Left lung (tissue), 10 donors: Measurements from ENCODE around the gene MCU. TPM values are rescaled to one million over a fixed set of nuclear protein-coding genes. Genes with fewer than 3 reads are reported as not detected.
A peak's percentile ranks its signal among the peaks of the same experiment; 100 is the strongest.

Experiments
- ATAC-seq: fragments of 200-7000 bp; cut with Tn5 transposase; one replicate; pipeline ENCODE4 v1.9.1; 2020; ENCODE audit warnings: moderate library complexity
- DNase-seq, 4 donors: peaks; one replicate each; pipeline ENCODE4 v3.0.0-alpha.2; 2013 to 2020
- H3K27ac ChIP-seq, 2 donors: fragments of 200-600 bp; sonication (generic) in 1 of 2; one replicate each; pipeline versions ENCODE4 v1.5.0 to v1.8.0; 2020 to 2021
- H3K27me3 ChIP-seq, 2 donors: fragments of 200-600 bp; sonication (generic) in 1 of 2; one replicate each; pipeline versions ENCODE4 v1.5.0 to v1.8.0; 2020 to 2021
- H3K36me3 ChIP-seq, 2 donors: fragments of 200-600 bp; sonication (generic) in 1 of 2; one replicate each; pipeline versions ENCODE4 v1.5.0 to v1.8.0; 2020 to 2021
- H3K4me1 ChIP-seq, 2 donors: fragments of 200-600 bp; one replicate each; pipeline ENCODE4 v1.8.0; 2021
- H3K4me3 ChIP-seq, 2 donors: fragments of 200-600 bp; sonication (generic) in 1 of 2; one replicate each; pipeline versions ENCODE4 v1.5.0 to v1.8.0; 2020 to 2021; ENCODE audit warnings: mild to moderate bottlenecking in 1 of 2
- H3K9me3 ChIP-seq, 2 donors: fragments of 200-600 bp; sonication (generic) in 1 of 2; one replicate each; pipeline versions ENCODE4 v1.5.0 to v1.8.0; 2020 to 2021
- intact Hi-C, 2 donors: fragments of 100-400 bp; cut with DNase I; formaldehyde crosslinking; loops; one replicate each; pipeline versions ENCODE4 v1.11.2 to v1.14.2; 2022
- polyA plus RNA-seq, 6 donors: library from polyadenylated mRNA; unstranded; fragments of 120-200 nt; gene quantifications; one replicate each; pipeline ENCODE4 v1.2.1, GENCODE V29; 2013; ENCODE audit not compliant: insufficient read length in 6 of 6
- total RNA-seq, 2 donors: library from RNA; stranded (reverse); fragmentation: NEBNext Ultra II Directional; extraction: Animal tissue kit (Norgen Biotek cat#: 25700); gene quantifications; one replicate each; pipeline ENCODE4 v1.2.1, GENCODE V29; 2021
- TF ChIP-seq, protein P1 (sequence below), 2 donors: fragments of 200-600 bp; sonication (generic) in 1 of 2; IDR thresholded peaks; one replicate each; pipeline versions ENCODE4 v1.5.0 to v1.8.0; 2021; ENCODE audit warnings: antibody characterized with exemption in 2 of 2
- donor health status: DM: no; HTN: yes; CAD: no.
- donor health status: DM: no; HTN: no; CAD: no.

Gene MCU
- total and polyA plus RNA-seq, 8 donors: 29.4 to 48.8 (median 38.6) TPM

DNA sequence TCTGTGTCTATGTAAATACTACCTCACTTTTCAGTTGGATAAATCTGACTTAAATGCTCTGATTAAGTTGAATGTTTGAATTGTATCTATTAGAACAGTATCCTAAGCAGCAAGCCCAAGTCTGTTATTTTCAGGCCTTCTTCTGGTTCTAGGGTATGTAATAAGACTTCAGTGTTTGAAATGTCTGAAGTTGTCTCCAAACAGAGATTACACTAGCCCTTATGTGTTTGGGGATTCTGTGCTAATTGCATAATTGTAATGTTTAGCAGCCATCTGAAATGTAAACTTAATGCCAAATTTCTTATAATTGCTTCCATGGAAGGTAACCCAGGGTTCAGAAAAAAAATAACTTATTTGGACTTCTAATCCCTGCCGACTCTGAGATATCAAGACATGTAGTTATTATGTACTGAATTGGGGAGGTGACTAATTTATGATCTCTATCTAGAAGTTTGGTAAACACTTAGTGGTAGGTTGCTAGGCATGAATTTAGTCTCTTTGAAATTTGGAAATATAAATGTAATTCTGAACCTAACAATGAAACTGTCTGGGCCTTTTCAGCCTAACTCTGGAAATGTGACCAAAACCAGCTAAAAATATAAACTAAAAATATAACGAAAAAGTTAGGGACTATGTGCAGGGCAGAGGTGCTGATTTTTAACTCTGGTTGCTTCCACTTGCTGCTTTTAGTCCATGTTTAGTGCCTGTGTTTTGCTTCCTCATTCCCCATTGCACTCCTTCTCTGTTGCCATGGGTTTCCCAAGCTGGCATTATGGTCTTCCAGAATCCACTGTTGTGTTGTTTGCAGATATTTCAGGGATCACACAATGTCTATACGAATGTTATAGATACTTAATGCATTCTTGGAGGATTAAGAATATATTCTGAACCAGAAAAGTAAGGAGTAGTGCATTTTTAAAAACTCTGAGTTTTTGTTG, 54.8 kb downstream of the MCU start:
- intact Hi-C loops: no loop called here
- TF ChIP-seq, protein P1, sequence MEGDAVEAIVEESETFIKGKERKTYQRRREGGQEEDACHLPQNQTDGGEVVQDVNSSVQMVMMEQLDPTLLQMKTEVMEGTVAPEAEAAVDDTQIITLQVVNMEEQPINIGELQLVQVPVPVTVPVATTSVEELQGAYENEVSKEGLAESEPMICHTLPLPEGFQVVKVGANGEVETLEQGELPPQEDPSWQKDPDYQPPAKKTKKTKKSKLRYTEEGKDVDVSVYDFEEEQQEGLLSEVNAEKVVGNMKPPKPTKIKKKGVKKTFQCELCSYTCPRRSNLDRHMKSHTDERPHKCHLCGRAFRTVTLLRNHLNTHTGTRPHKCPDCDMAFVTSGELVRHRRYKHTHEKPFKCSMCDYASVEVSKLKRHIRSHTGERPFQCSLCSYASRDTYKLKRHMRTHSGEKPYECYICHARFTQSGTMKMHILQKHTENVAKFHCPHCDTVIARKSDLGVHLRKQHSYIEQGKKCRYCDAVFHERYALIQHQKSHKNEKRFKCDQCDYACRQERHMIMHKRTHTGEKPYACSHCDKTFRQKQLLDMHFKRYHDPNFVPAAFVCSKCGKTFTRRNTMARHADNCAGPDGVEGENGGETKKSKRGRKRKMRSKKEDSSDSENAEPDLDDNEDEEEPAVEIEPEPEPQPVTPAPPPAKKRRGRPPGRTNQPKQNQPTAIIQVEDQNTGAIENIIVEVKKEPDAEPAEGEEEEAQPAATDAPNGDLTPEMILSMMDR (IDR thresholded peaks at IDR 0.05): no peak
- H3K4me1 ChIP-seq: peaks cover 0 to 11% of the 10 kb centered on the region in 2 donors
- no peaks in the 10 kb centered on the region for H3K9me3 ChIP-seq
- DNase-seq: no peak
- no peaks in the 10 kb centered on the region for H3K27me3 ChIP-seq
- H3K4me3 ChIP-seq: no peak overlapping the region
- no peaks in the 10 kb centered on the region for H3K36me3 ChIP-seq
- peak; percentile 77 for ATAC-seq
- peak overlapping the region in 1 of 2 donors; percentile 4 for H3K27ac ChIP-seq

DNA sequence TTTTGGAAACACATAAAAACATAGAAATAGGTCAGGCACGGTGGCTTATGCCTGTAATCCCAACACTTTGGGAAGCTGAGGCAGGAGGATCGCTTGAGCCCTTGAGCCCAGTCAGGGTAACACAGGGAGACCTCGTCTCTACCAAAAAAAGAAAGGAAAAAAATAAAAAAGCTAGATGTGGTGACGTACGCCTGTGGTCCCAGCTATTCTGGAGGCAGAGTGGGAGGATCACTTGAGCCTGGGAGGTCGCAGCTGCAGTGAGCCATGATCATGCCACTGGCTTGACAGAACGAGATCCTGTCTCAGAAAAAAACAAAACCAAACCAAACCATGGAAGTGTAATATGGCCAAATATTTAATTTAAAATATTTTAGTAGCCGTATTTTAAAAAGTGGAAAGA, 55.6 kb downstream of the MCU start:
- intact Hi-C loops: no loop called here
- H3K4me3 ChIP-seq: no peak overlapping the region
- no peaks in the 10 kb centered on the region for H3K36me3 ChIP-seq
- H3K27me3 ChIP-seq: no peaks in the 10 kb centered on the region
- H3K9me3 ChIP-seq: no peaks in the 10 kb centered on the region
- no peak for ATAC-seq
- TF ChIP-seq, protein P1 (IDR thresholded peaks at IDR 0.05): no peak
- H3K27ac ChIP-seq: no peak overlapping the region
- no peak for DNase-seq
- peaks cover 0 to 11% of the 10 kb centered on the region in 2 donors for H3K4me1 ChIP-seq

DNA sequence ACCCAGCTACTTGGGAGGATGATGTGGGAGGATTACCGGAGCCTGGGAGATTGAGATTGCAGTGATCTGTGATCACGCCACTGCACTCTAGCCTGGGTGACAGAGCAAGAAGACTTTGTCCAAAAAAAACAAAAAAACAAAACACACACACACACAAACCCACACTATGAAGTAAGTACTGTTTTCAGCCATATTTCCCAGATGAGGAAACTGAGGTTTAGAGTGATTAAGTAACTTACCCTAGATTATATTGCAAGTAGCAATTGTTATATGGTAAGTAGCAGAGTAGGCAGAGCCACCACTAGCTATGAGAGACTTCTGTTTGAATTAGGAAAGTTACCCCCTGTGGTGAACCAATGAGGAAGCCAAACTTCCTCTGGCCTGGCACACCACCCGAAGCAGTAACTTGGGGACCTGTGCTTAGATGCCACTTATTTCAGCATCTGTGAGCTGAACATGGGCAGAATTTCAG, 61.9 kb downstream of the MCU start:
- DNase-seq (no peak), ATAC-seq (peak; percentile 54)
- H3K4me3 ChIP-seq: no peak overlapping the region
- H3K9me3 ChIP-seq: no peaks in the 10 kb centered on the region
- H3K27me3 ChIP-seq: no peaks in the 10 kb centered on the region
- no peaks in the 10 kb centered on the region for H3K36me3 ChIP-seq
- TF ChIP-seq, protein P1 (IDR thresholded peaks at IDR 0.05): no peak
- H3K4me1 ChIP-seq: peaks cover 0 to 18% of the 10 kb centered on the region in 2 donors
- peak overlapping the region in 1 of 2 donors; percentile 71 for H3K27ac ChIP-seq
- intact Hi-C loops: no loop called here

DNA sequence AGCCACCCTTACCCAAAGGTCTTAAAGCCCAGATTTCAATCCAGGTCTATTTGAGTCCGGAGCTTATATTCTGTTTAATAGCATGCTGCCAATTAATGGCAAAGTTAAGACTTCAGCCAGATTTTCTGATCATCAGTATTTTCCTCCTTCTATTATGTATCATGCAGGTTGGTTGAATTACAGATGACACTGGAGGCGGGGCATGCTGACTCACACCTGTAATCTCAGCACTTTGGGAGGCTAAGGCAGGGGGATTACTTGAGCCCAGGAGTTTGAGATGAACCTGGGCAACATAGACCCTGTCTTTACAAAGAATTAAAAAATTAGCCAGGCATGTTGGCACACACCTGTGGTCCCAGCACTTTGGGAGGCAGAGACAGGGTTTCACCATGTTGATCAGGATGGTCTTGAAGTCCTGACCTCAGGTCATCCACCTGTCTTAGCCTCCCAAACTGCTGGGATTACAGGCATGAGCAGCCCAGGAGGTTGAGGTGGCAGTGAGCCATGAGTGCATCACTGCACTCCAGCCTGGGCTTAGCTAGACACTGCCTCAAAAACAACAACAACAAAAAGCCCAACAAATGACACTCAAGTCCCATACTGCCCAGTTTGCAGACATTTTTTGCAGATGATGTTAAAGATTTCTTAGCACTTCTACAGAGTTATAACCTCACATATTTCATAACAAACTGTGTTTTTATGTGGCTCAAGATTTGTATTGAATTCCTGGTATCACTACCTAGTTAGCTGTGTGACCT, 62.5 kb downstream of the MCU start:
- Histone ChIP-seq H3K27ac (peak overlapping the region in 1 of 2 donors; percentile 71), H3K4me1 (peaks cover 0 to 18% of the 10 kb centered on the region in 2 donors), H3K9me3 (no peaks in the 10 kb centered on the region), H3K4me3 (no peak overlapping the region), H3K27me3 (no peaks in the 10 kb centered on the region), H3K36me3 (no peaks in the 10 kb centered on the region)
- intact Hi-C loops: no loop called here
- TF ChIP-seq, protein P1 (IDR thresholded peaks at IDR 0.05): no peak
- ATAC-seq: no peak
- DNase-seq: no peak
